GM12873 (cell line): ENCODE measurements around the gene DYNC2LI1.

Experiments used
- CTCF ChIP-seq: IDR thresholded peaks from 2 replicates; pipeline ENCODE4 v1.5.1; 2012; ENCODE audit warnings: low read depth, mild to moderate bottlenecking, moderate library complexity, low read length, control low read depth; ENCODE audit not compliant: insufficient read depth; ENCODE audit errors: missing control alignments

Gene DYNC2LI1

GRCh38 chr2:43787895-43788294 is 14.1 kb downstream of the DYNC2LI1 start:
- no peak for TF ChIP-seq CTCF

- TF ChIP-seq CTCF = no peak
Observed at GRCh38 chr2:43788646-43789045, 14.8 kb downstream of the DYNC2LI1 start.

- TF ChIP-seq CTCF = no peak
Observed at GRCh38 chr2:43790147-43790546, 16.3 kb downstream of the DYNC2LI1 start.

DNA sequence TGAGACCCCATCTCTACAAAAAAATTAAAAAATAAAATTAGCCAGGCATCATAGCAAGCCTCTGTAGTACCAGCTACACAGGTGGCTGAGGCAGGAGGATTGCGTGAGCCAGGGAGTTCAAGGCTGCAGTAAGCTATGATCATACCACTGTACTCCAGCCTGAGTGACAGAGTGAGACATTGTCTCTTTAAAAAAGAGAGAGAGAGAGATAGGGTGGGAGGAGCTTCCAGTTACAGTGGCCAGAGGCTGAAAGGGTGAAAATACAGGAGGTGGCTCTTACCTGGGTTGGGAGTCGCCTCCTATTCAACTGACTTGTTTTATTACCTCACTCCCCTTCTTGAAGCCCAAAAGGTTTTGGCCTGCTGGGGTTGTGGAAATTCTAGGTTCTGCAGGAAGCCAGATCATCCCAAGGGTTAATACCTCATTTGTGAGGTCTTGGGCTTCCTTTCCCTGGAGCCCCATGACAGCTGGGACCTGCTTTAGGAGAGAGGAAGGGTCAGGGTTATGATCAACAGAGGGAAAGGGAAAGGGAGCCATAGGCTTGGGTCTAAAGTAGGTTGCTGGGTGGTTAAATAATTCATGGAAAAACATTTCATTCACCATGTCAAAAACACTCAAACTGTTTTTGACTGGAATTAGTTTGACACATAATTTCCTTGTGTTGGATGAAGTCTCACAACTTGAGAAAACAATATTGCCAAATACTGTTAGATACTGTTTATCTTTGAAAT is 17.4 kb downstream of the DYNC2LI1 start:
- no peak for TF ChIP-seq CTCF

DNA sequence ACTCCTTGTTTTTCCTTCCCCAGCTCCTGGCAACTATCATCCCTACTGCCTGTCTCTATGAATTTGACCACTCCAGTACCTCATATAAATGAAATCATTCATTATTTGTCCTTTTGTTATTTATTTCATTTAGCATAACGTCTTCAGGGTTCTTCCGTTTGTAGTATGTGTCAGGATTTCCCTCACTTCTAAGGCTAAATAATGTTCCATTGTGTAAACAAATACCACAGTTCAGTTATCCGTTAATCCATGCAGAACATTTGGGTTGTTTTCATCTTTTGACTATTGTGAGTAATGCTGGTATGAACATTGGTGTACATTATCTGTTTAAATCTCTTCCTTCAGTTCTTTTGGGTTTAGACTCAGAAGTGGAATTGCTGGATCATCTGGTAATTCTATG is 18.8 kb downstream of the DYNC2LI1 start:
- TF ChIP-seq CTCF = no peak

- no peak for TF ChIP-seq CTCF
Observed at GRCh38 chr2:43794956-43795355, 21.1 kb downstream of the DYNC2LI1 start.

DNA sequence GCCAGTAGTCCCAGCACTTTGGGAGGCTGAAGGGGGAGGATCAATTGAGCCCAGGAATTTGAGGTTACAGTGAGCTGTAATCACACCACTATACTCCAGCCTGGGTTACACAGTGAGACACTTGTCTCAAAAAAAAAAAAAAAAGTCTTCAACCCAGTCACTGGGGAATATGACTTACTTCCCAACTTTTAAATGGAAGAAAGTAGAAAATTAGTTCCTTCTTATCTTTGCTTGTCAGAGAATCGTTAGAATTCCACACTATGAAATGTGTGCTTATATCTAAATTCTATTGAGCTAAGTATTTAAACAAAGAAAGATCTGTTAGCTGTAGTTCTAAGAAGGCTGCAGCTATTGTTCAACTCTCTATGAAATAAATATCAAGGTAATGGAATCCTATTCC is 22.4 kb downstream of the DYNC2LI1 start:
- no peak for TF ChIP-seq CTCF
